T-helper 17 cell (primary cell): ENCODE measurements around the gene KDM4B. TPM values are rescaled to one million over a fixed set of nuclear protein-coding genes. Genes with fewer than 3 reads are reported as not detected.
"Not testable (repeated sequence)": the region's sequence is repeated elsewhere in the genome, so short reads cannot be mapped to it uniquely, and the experiment has no call there.

ENCODE experiments used
- ATAC-seq: fragments of 150-1000 bp; cut with Tn5 transposase; 2 replicates; pipeline ENCODE4 v1.10.0; 2021; ENCODE audit warnings: mild to moderate bottlenecking, moderate library complexity
- DNase-seq, 3 donors: peaks; one replicate each; pipeline versions ENCODE4 v3.0.0 to v3.0.0-alpha.2; 2020 to 2021
- H3K9me3 ChIP-seq: one replicate; pipeline ENCODE4 v1.7.0; 2013; ENCODE audit warnings: low read length, mild to moderate bottlenecking; ENCODE audit not compliant: control insufficient read depth, poor library complexity, severe bottlenecking
- H3K27ac Mint-ChIP-seq: one replicate; pipeline ENCODE4 v1.8.0; 2022; ENCODE audit warnings: mild to moderate bottlenecking, moderate library complexity, mixed read lengths
- H3K27me3 Mint-ChIP-seq: one replicate; pipeline ENCODE4 v1.8.0; 2022; ENCODE audit warnings: mixed read lengths
- H3K36me3 Mint-ChIP-seq: one replicate; pipeline ENCODE4 v1.8.0; 2022; ENCODE audit warnings: low read depth, mixed read lengths
- H3K4me1 Mint-ChIP-seq: one replicate; pipeline ENCODE4 v1.8.0; 2022; ENCODE audit warnings: mild to moderate bottlenecking, mixed read lengths
- H3K4me3 Mint-ChIP-seq: one replicate; pipeline ENCODE4 v1.8.0; 2022; ENCODE audit warnings: mild to moderate bottlenecking, moderate library complexity, mixed read lengths
- total RNA-seq, 4 donors: library from RNA in 2 of 4; stranded (reverse) in 2 of 4; gene quantifications; one replicate each; pipeline ENCODE4 v1.2.3 and lab custom pipeline; 2022 to 2026

The KDM4B gene
- total RNA-seq, 2 donors from 2014 or later = 37.6 to 42.2 TPM

DNA sequence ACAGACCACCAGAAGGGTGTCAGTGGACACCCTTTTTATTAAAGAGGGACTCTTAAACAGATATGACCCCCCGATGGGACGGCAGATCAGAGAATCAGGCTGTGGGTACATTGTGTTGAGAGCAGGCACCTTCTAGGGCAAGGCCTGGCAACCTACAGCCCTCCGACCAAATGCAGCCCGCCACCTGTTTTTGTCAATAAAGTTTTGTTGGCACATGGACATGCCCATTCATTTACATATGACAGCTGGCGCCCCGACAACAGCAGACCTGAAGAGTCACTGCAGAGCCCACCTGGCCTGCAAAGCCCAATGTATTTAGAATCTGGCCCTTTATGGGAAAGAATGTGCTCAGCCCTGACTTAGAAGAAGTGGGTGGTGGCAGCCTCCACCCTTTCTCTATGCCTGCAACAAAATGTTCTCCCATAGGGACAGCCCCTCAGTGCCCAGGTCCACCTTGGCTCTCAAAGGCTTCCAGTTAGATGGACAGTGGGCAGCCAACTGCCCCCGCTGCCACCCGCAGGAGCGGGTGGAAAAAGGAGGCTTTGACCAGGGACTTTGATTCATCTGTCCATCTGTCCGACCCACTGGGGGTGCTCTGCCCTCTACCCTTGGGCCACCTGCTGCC, 186.8 kb downstream of the KDM4B start:
- H3K9me3 ChIP-seq = peaks cover 3% of the 10 kb centered on the region
- no peak for DNase-seq
- no peak overlapping the region for H3K4me3 Mint-ChIP-seq

GRCh38 chr19:5156231-5156986, 187.5 kb downstream of the KDM4B start:
- no peak overlapping the region for H3K4me3 Mint-ChIP-seq
- DNase-seq (no peak), ATAC-seq (no peak)
- no peaks in the 10 kb centered on the region for H3K36me3 Mint-ChIP-seq
- H3K27ac Mint-ChIP-seq = no peak overlapping the region
- H3K4me1 Mint-ChIP-seq = no peaks in the 10 kb centered on the region
- no peaks in the 10 kb centered on the region for H3K27me3 Mint-ChIP-seq
- H3K9me3 ChIP-seq = peaks cover 3% of the 10 kb centered on the region

More for the DNA sequence above, 186.8 kb downstream of the KDM4B start:
- no peaks in the 10 kb centered on the region for H3K27me3 Mint-ChIP-seq
- no peaks in the 10 kb centered on the region for H3K36me3 Mint-ChIP-seq
- no peak overlapping the region for H3K27ac Mint-ChIP-seq
- no peaks in the 10 kb centered on the region for H3K4me1 Mint-ChIP-seq
- no peak for ATAC-seq

DNA sequence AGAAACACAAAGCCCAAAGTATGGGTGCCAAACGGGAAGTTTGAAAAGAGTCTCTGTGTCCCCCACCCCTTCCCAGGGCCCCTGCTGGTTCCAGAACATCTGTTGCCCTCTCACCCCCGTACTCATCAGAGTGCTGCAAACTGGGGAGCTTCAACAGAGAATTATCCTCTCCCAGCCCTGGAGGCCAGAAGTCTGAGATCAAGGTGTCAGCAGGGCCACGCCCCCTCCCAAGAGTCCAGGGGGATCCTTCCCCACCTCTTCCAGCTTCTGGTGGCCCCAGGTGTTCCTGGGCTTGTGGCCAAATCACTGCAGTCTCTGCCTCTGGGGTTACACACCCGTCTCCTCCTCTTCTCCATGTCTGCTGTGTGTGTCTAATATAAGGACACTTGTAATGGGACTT, 188.3 kb downstream of the KDM4B start:
- peaks cover 3% of the 10 kb centered on the region for H3K9me3 ChIP-seq
- DNase-seq = no peak
- no peaks in the 10 kb centered on the region for H3K27me3 Mint-ChIP-seq
- no peaks in the 10 kb centered on the region for H3K36me3 Mint-ChIP-seq
- H3K4me3 Mint-ChIP-seq = no peak overlapping the region
- ATAC-seq = no peak
- H3K27ac Mint-ChIP-seq = no peak overlapping the region
- H3K4me1 Mint-ChIP-seq = no peaks in the 10 kb centered on the region

- not testable (repeated sequence) for H3K4me3 Mint-ChIP-seq, DNase-seq, H3K27me3 Mint-ChIP-seq, H3K9me3 ChIP-seq, ATAC-seq, H3K27ac Mint-ChIP-seq, H3K36me3 Mint-ChIP-seq, H3K4me1 Mint-ChIP-seq
Observed at GRCh38 chr19:5158549-5159134, 189.7 kb downstream of the KDM4B start.

- not testable (repeated sequence) for ATAC-seq, H3K27ac Mint-ChIP-seq, H3K4me3 Mint-ChIP-seq, H3K36me3 Mint-ChIP-seq, H3K27me3 Mint-ChIP-seq, H3K9me3 ChIP-seq, H3K4me1 Mint-ChIP-seq, DNase-seq
Observed at GRCh38 chr19:5160158-5160795, 191.4 kb downstream of the KDM4B start.

DNA sequence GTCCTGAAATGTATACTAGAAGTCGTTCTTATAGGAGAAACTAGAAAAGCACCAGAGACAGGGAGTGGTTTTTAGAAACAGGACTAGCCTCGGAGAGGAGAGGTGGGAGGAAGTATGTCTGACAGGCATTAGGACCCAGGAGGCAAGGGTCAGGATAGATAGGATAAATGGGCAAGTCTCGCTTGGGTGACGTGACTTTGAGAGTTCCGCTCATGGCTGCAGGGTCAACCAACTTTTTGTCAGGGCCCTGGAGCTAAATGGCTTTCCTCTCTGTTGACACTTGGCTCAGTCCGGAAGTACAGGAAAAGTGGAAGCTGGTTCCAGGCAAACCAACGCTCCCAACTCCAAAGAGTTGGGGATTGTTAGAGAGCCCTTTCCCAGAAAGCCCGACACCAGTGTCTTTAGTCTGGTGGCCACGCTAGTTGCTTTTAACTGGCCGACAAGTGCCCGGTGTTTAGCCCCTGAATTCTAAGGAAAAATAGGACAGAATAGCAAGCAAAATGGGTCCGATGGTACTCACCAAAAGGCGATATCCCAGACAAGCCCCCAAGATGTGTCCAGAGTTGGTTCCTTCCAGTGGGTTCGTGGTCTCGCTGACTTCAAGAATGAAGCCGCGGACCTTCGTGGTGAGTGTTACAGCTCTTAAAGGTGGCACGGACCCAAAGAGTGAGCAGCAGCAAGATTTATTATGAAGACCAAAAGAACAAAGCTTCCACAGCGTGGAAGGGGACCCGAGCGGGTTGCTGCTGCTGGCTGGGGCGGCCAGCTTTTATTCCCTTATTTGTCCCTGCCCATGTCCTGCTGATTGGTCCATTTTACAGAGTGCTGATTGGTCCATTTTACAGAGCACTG, 196.2 kb downstream of the KDM4B start:
- not testable (repeated sequence) for H3K4me1 Mint-ChIP-seq, ATAC-seq, H3K4me3 Mint-ChIP-seq, H3K27me3 Mint-ChIP-seq, H3K27ac Mint-ChIP-seq, H3K36me3 Mint-ChIP-seq, H3K9me3 ChIP-seq, DNase-seq

DNA sequence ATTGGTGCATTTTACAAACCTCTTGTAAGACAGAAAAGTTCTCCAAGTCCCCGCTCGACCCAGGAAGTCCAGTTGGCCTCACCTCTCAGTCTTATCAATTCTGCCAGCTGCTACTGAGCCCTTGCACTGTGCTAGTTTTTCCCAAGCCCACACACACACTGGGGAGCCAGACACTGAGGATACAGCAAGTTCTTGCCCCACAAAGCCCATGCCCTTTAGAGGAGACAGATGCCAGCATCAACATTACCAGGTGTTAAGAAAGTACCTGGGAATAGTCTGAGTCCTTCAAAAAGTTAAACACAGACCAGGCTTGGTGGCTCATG, 196.7 kb downstream of the KDM4B start:
- no peak overlapping the region for H3K4me3 Mint-ChIP-seq
- H3K9me3 ChIP-seq = no peaks in the 10 kb centered on the region
- H3K4me1 Mint-ChIP-seq = peaks cover 4% of the 10 kb centered on the region
- DNase-seq (no peak), ATAC-seq (no peak)
- H3K27me3 Mint-ChIP-seq = no peaks in the 10 kb centered on the region
- H3K36me3 Mint-ChIP-seq = peaks cover 2% of the 10 kb centered on the region
- no peak overlapping the region for H3K27ac Mint-ChIP-seq

DNA sequence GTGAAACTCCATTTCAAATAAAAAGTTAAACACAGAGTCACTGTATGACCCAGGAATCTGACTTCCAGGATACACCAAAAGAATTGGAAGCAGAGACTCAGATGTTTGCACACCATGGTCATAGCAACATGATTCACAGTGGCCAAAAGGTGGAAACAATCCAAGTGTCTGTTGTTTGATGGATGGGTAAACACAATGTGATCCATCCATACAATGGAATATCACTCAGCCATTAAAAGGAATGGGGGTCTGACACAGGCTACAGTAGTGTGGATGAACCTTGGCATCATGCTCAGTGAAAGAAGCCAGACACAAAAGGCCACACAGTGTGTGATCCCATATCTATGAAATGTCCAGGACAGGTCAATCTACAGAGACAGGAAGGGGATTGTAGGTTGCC, 197.3 kb downstream of the KDM4B start:
- no peak for DNase-seq

DNA sequence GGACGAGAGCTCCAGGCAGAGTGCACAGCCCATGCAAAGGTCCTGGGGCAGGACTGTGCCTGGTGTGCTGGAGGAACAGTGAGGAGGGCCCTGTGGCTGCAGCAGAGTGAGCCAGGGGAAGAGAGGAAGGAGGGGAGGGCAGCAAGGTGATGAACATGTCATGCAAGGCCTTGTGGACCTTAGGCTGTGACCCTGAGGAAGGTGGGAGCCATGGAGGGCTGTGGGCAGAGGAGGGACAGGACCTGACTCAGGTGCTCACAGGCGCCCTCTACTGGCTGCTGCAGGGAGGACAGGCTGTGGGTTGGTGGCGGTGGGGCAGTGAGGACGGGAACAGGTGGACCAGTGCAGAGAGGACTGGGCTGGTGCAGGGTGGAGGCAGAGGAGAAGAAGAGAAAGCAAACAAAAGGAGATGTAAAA, 201.4 kb downstream of the KDM4B start:
- no peak overlapping the region for H3K27ac Mint-ChIP-seq
- H3K4me1 Mint-ChIP-seq = peaks cover 7% of the 10 kb centered on the region
- no peak for ATAC-seq
- no peaks in the 10 kb centered on the region for H3K9me3 ChIP-seq
- no peaks in the 10 kb centered on the region for H3K36me3 Mint-ChIP-seq
- no peaks in the 10 kb centered on the region for H3K27me3 Mint-ChIP-seq
- no peak overlapping the region for H3K4me3 Mint-ChIP-seq
- peak; percentile 21 to 34 (median 32) for DNase-seq

More for the DNA sequence above, 197.3 kb downstream of the KDM4B start:
- ATAC-seq = no peak
- Mint-ChIP-seq H3K4me3 (no peak overlapping the region), H3K4me1 (peaks cover 4% of the 10 kb centered on the region), H3K27me3 (no peaks in the 10 kb centered on the region), H3K36me3 (peaks cover 2% of the 10 kb centered on the region), H3K27ac (no peak overlapping the region)
- H3K9me3 ChIP-seq = no peaks in the 10 kb centered on the region

DNA sequence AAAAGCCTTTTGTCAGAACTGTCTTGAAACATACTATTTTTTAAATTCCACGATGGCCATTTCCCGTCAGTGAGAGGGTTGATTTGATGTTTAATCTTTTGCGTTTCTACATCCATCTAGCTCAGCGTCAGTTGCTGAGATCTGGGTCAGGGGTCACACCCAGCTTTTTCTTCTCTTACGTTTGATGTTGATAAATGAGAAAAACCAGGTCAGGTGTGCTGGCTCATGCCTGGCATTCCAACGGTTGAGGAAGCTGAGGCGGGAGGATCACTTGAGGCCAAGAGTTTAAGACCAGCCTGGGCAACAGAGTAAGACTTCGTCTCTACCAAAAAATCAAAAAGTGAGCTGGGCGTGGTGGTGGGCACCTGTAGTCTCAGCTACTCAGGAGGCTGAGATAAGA, 202.8 kb downstream of the KDM4B start:
- Mint-ChIP-seq H3K27ac (no peak overlapping the region), H3K27me3 (no peaks in the 10 kb centered on the region), H3K4me3 (no peak overlapping the region), H3K36me3 (no peaks in the 10 kb centered on the region), H3K4me1 (peaks cover 7% of the 10 kb centered on the region)
- no peak for DNase-seq
- no peak for ATAC-seq
- H3K9me3 ChIP-seq = no peaks in the 10 kb centered on the region

- Mint-ChIP-seq H3K4me3 (no peak overlapping the region), H3K27ac (no peak overlapping the region), H3K27me3 (peaks cover 5% of the 10 kb centered on the region), H3K36me3 (no peaks in the 10 kb centered on the region), H3K4me1 (peaks cover 7% of the 10 kb centered on the region)
- H3K9me3 ChIP-seq = no peaks in the 10 kb centered on the region
- DNase-seq (no peak), ATAC-seq (no peak)
Observed at GRCh38 chr19:5172859-5173630, 204.1 kb downstream of the KDM4B start.

GRCh38 chr19:5173993-5174392, 205.1 kb downstream of the KDM4B start:
- Mint-ChIP-seq H3K4me1 (peaks cover 7% of the 10 kb centered on the region), H3K36me3 (no peaks in the 10 kb centered on the region), H3K27ac (no peak overlapping the region), H3K4me3 (no peak overlapping the region), H3K27me3 (peaks cover 5% of the 10 kb centered on the region)
- ATAC-seq = no peak
- DNase-seq = no peak
- H3K9me3 ChIP-seq = no peaks in the 10 kb centered on the region
